Measurements from ENCODE around the gene CCNE1. TPM values are rescaled to one million over a fixed set of nuclear protein-coding genes. Genes with fewer than 3 reads are reported as not detected.
A peak's percentile ranks its signal among the peaks of the same experiment; 100 is the strongest.
"Not testable (repeated sequence)": the region's sequence is repeated elsewhere in the genome, so short reads cannot be mapped to it uniquely, and the experiment has no call there.

Gene CCNE1
- total RNA-seq, 1 donor from 2014 or later: 29.7 TPM

GRCh38 chr19:29787281-29787680 is 24.5 kb upstream of the CCNE1 start:
- Mint-ChIP-seq H3K27me3 (ENCODE audit: low read depth) (no peaks in the 10 kb centered on the region), H3K9me3 (no peaks in the 10 kb centered on the region), H3K36me3 (ENCODE audit: low read depth) (no peaks in the 10 kb centered on the region), H3K27ac (ENCODE audit: unreplicated experiment) (no peak overlapping the region), H3K4me3 (no peak overlapping the region), H3K4me1 (no peaks in the 10 kb centered on the region)
- no peak for DNase-seq (ENCODE audit: low read depth, low spot score)
- TF ChIP-seq, protein P1, sequence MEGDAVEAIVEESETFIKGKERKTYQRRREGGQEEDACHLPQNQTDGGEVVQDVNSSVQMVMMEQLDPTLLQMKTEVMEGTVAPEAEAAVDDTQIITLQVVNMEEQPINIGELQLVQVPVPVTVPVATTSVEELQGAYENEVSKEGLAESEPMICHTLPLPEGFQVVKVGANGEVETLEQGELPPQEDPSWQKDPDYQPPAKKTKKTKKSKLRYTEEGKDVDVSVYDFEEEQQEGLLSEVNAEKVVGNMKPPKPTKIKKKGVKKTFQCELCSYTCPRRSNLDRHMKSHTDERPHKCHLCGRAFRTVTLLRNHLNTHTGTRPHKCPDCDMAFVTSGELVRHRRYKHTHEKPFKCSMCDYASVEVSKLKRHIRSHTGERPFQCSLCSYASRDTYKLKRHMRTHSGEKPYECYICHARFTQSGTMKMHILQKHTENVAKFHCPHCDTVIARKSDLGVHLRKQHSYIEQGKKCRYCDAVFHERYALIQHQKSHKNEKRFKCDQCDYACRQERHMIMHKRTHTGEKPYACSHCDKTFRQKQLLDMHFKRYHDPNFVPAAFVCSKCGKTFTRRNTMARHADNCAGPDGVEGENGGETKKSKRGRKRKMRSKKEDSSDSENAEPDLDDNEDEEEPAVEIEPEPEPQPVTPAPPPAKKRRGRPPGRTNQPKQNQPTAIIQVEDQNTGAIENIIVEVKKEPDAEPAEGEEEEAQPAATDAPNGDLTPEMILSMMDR (conservative IDR thresholded peaks at IDR 0.05): no peak

- Mint-ChIP-seq H3K27ac (ENCODE audit: unreplicated experiment) (no peak overlapping the region), H3K4me1 (no peaks in the 10 kb centered on the region), H3K36me3 (ENCODE audit: low read depth) (no peaks in the 10 kb centered on the region), H3K9me3 (no peaks in the 10 kb centered on the region), H3K4me3 (no peak overlapping the region), H3K27me3 (ENCODE audit: low read depth) (no peaks in the 10 kb centered on the region)
- no peak for DNase-seq (ENCODE audit: low read depth, low spot score)
- TF ChIP-seq, protein P1 (conservative IDR thresholded peaks at IDR 0.05): no peak
Measured at GRCh38 chr19:29789007-29789406, 22.8 kb upstream of the CCNE1 start.

DNA sequence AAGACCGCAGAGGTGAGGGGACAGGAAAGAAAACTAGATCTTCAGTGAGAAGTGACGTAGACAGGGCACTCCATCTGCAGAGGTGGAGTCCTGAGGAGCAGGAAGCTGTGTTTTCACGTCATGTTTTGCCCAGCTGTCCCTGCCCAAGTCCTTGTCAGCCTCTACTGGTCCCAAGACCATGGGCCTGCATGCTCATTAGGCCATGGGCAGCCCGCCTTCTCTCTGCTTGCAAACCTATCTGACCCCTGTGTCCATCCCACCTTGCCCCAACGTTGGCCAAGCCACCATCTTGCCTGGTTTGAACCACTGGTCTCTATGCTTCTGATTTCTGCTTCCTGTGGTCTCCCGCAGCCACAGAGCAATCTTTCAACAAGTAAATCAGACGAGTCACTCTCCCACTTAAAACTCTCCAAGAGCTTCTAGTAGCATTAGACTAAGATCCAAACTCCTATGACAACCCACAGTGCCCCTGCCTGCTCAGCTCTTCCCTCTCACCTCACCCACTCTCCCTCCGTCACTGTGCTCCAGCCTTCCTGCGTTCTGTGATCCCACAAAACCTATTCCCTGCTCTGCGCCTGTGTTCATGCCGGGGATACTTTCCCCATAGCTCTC is 18.6 kb upstream of the CCNE1 start:
- Mint-ChIP-seq H3K4me3 (no peak overlapping the region), H3K27me3 (ENCODE audit: low read depth) (no peaks in the 10 kb centered on the region), H3K9me3 (no peaks in the 10 kb centered on the region), H3K4me1 (peaks cover 4% of the 10 kb centered on the region), H3K27ac (ENCODE audit: unreplicated experiment) (no peak overlapping the region), H3K36me3 (ENCODE audit: low read depth) (no peaks in the 10 kb centered on the region)
- DNase-seq (ENCODE audit: low read depth, low spot score): no peak
- TF ChIP-seq, protein P1 (conservative IDR thresholded peaks at IDR 0.05): no peak

DNA sequence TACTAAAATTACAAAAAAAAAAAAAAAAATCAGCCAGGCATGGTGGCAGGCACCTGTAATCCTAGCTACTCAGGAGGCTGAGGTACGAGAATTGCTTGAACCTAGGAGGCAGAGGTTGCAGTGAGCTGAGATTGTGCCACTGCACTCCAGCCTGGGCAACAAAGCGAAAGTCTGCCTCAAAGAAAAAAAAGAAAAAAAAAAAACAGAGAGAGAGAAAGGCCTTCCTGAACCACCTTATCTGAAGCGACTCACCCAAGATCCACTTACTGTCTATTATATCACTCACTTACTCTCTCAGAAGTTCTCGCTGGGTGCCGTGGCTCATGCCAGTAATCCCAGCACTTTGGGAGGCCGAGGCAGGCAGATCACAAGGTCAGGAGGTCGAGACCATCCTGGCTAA is 17.3 kb upstream of the CCNE1 start:
- DNase-seq (ENCODE audit: low read depth, low spot score); H3K27me3 Mint-ChIP-seq (ENCODE audit: low read depth); H3K9me3 Mint-ChIP-seq; H3K36me3 Mint-ChIP-seq (ENCODE audit: low read depth); H3K4me1 Mint-ChIP-seq; H3K4me3 Mint-ChIP-seq: not testable (repeated sequence)
- H3K27ac Mint-ChIP-seq (ENCODE audit: unreplicated experiment): peak overlapping the region; percentile 86

- no peaks in the 10 kb centered on the region for H3K27me3 Mint-ChIP-seq (ENCODE audit: low read depth)
- no peak for DNase-seq (ENCODE audit: low read depth, low spot score)
- H3K36me3 Mint-ChIP-seq (ENCODE audit: low read depth): no peaks in the 10 kb centered on the region
- TF ChIP-seq, protein P1 (conservative IDR thresholded peaks at IDR 0.05): no peak
- peak overlapping the region; percentile 75 for H3K27ac Mint-ChIP-seq (ENCODE audit: unreplicated experiment)
- H3K4me1 Mint-ChIP-seq: peaks cover 4% of the 10 kb centered on the region
- no peak overlapping the region for H3K4me3 Mint-ChIP-seq
- H3K9me3 Mint-ChIP-seq: no peaks in the 10 kb centered on the region
Measured at GRCh38 chr19:29795461-29796172, 16.2 kb upstream of the CCNE1 start.

DNA sequence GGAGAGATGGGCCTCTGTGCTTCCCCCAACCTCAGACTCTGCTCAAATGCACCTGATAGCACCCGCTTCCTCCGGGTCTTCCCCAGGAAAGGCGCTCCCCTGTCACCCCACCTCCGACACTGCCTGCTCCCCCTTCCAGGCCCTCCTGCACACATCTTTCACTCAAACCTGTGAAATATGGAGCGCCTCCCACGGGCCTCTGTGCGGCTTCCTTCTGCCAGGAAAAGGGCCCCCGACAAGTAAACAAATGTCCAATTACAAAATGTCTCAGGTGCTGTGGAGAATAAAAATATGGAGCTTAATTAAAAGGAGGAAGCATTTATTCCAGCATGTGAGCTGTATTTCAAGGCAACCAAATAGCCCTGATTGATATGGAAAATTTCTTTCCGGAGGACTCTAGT is 15.6 kb upstream of the CCNE1 start:
- peaks cover 4% of the 10 kb centered on the region for H3K4me1 Mint-ChIP-seq
- TF ChIP-seq, protein P1 (conservative IDR thresholded peaks at IDR 0.05): no peak
- DNase-seq (ENCODE audit: low read depth, low spot score): no peak
- H3K27ac Mint-ChIP-seq (ENCODE audit: unreplicated experiment): no peak overlapping the region
- no peaks in the 10 kb centered on the region for H3K9me3 Mint-ChIP-seq
- H3K4me3 Mint-ChIP-seq: no peak overlapping the region
- H3K36me3 Mint-ChIP-seq (ENCODE audit: low read depth): no peaks in the 10 kb centered on the region
- no peaks in the 10 kb centered on the region for H3K27me3 Mint-ChIP-seq (ENCODE audit: low read depth)

Measured in neural crest cell (in vitro differentiated cells).